Activated CD4-positive, alpha-beta T cell treated with anti-CD3 and anti-CD28 coated beads for 36 hours (primary cell): ENCODE results near the gene POLD3. TPM values are rescaled to one million over a fixed set of nuclear protein-coding genes. Genes with fewer than 3 reads are reported as not detected.

Experiments
- ATAC-seq: fragments of 200-7000 bp; cut with Tn5 transposase; one replicate; pipeline ENCODE4 v1.10.0; 2021; ENCODE audit warnings: mild to moderate bottlenecking, moderate library complexity
- CTCF ChIA-PET: fragments of 350-600 bp; sonication (Branson Sonifier 250); formaldehyde crosslinking; loops from one replicate; lab custom pipeline; 2021; ENCODE audit warnings: antibody characterized with exemption; lab: Charles Lee
- POLR2A ChIA-PET: fragments of 350-600 bp; sonication (Branson Sonifier 250); formaldehyde crosslinking; loops from one replicate; lab custom pipeline; 2021; ENCODE audit warnings: antibody characterized with exemption, inconsistent platforms; lab: Charles Lee
- DNase-seq: peaks from one replicate; pipeline ENCODE4 v3.0.0-alpha.2; 2020
- H3K27ac Mint-ChIP-seq: one replicate; pipeline ENCODE4 v1.8.0; 2021; ENCODE audit warnings: mixed read lengths
- H3K27me3 Mint-ChIP-seq: one replicate; pipeline ENCODE4 v1.8.0; 2021; ENCODE audit warnings: mixed read lengths
- H3K36me3 Mint-ChIP-seq: one replicate; pipeline ENCODE4 v1.8.0; 2021; ENCODE audit warnings: low read depth, mixed read lengths
- H3K4me1 Mint-ChIP-seq: one replicate; pipeline ENCODE4 v1.8.0; 2021; ENCODE audit warnings: mixed read lengths
- H3K4me3 Mint-ChIP-seq: one replicate; pipeline ENCODE4 v1.8.0; 2021; ENCODE audit warnings: mild to moderate bottlenecking, moderate library complexity, mixed read lengths
- H3K9me3 Mint-ChIP-seq: one replicate; pipeline ENCODE4 v1.8.0; 2021; ENCODE audit warnings: low read depth, mixed read lengths
- intact Hi-C, 2 experiments: fragments of 100-400 bp; cut with DNase I in 1 of 2; cut with micrococcal nuclease in 1 of 2; formaldehyde crosslinking; loops; one replicate each; pipeline versions ENCODE4 v1.14.2 to v1.15.1; 2022 to 2024; cut with DNase I, micrococcal nuclease
- total RNA-seq, 2 experiments: library from RNA; stranded (reverse); gene quantifications; one replicate each; pipeline ENCODE4 v1.2.3, GENCODE V29; 2021

POLD3 gene
- total RNA-seq, 2 experiments from 2014 or later: 70.0 to 79.8 TPM

- Mint-ChIP-seq H3K27ac (no peak overlapping the region), H3K9me3 (no peaks in the 10 kb centered on the region), H3K27me3 (no peaks in the 10 kb centered on the region), H3K36me3 (peaks cover 75% of the 10 kb centered on the region), H3K4me3 (no peak overlapping the region), H3K4me1 (peaks cover 14% of the 10 kb centered on the region)
- CTCF ChIA-PET: interaction anchor here (0.7 to 1.2 kb wide), 3 partner anchors 15 to 24 kb away, joined by 3 read pairs; no protein-coding TSS in a partner anchor
- DNase-seq (no peak), ATAC-seq (no peak)
- intact Hi-C loops: no loop called here
- POLR2A ChIA-PET: no interaction called here
Measured at GRCh38 chr11:74638869-74639268, 46.5 kb downstream of the POLD3 start.

- H3K27me3 Mint-ChIP-seq: no peaks in the 10 kb centered on the region
- no peak overlapping the region for H3K4me3 Mint-ChIP-seq
- POLR2A ChIA-PET: no interaction called here
- H3K36me3 Mint-ChIP-seq: peaks cover 75% of the 10 kb centered on the region
- CTCF ChIA-PET: interaction anchor here (0.6 to 0.9 kb wide), 2 partner anchors 25 to 35 kb away, joined by 3 read pairs; no protein-coding TSS in a partner anchor
- no peak overlapping the region for H3K27ac Mint-ChIP-seq
- no peak for DNase-seq
- intact Hi-C loops: no loop called here
- no peak for ATAC-seq
- H3K9me3 Mint-ChIP-seq: no peaks in the 10 kb centered on the region
- H3K4me1 Mint-ChIP-seq: peaks cover 14% of the 10 kb centered on the region
Measured at GRCh38 chr11:74639533-74639932, 47.2 kb downstream of the POLD3 start.

GRCh38 chr11:74641289-74641688 lies 48.9 kb downstream of the POLD3 start:
- no peaks in the 10 kb centered on the region for H3K9me3 Mint-ChIP-seq
- peaks cover 7% of the 10 kb centered on the region for H3K4me1 Mint-ChIP-seq
- intact Hi-C loops: no loop called here
- ATAC-seq: no peak
- DNase-seq: no peak
- ChIA-PET POLR2A (no interaction called here), CTCF (interaction anchor here (1.0 kb wide), 1 partner anchor 291 kb away, joined by 3 read pairs; no protein-coding TSS in a partner anchor)
- no peaks in the 10 kb centered on the region for H3K27me3 Mint-ChIP-seq
- no peak overlapping the region for H3K4me3 Mint-ChIP-seq
- H3K27ac Mint-ChIP-seq: no peak overlapping the region
- peaks cover 63% of the 10 kb centered on the region for H3K36me3 Mint-ChIP-seq

- Mint-ChIP-seq H3K4me3 (no peak overlapping the region), H3K27ac (no peak overlapping the region), H3K4me1 (peaks cover under 1% of the 10 kb centered on the region), H3K9me3 (no peaks in the 10 kb centered on the region), H3K27me3 (no peaks in the 10 kb centered on the region), H3K36me3 (peaks cover 61% of the 10 kb centered on the region)
- no peak for ATAC-seq
- ChIA-PET CTCF (interaction anchor here (1.0 kb wide), 1 partner anchor 292 kb away, joined by 3 read pairs; no protein-coding TSS in a partner anchor), POLR2A (no interaction called here)
- intact Hi-C loops: no loop called here
- DNase-seq: no peak
Measured at GRCh38 chr11:74641905-74642304, 49.5 kb downstream of the POLD3 start.

- H3K4me1 Mint-ChIP-seq: no peaks in the 10 kb centered on the region
- no peaks in the 10 kb centered on the region for H3K27me3 Mint-ChIP-seq
- CTCF ChIA-PET: interaction anchor here (1.4 kb wide), 1 partner anchor 83 kb away, joined by 5 read pairs; no protein-coding TSS in a partner anchor
- no peak for DNase-seq
- POLR2A ChIA-PET: no interaction called here
- intact Hi-C loops: no loop called here
- no peak overlapping the region for H3K27ac Mint-ChIP-seq
- H3K36me3 Mint-ChIP-seq: peaks cover 55% of the 10 kb centered on the region
- no peak overlapping the region for H3K4me3 Mint-ChIP-seq
- no peak for ATAC-seq
- no peaks in the 10 kb centered on the region for H3K9me3 Mint-ChIP-seq
Measured at GRCh38 chr11:74642912-74643311, 50.5 kb downstream of the POLD3 start.

- no peak for DNase-seq
- H3K27ac Mint-ChIP-seq: no peak overlapping the region
- CTCF ChIA-PET: no interaction called here
- peaks cover 52% of the 10 kb centered on the region for H3K36me3 Mint-ChIP-seq
- intact Hi-C loops: no loop called here
- no peaks in the 10 kb centered on the region for H3K4me1 Mint-ChIP-seq
- no peak overlapping the region for H3K4me3 Mint-ChIP-seq
- ATAC-seq: no peak
- H3K27me3 Mint-ChIP-seq: no peaks in the 10 kb centered on the region
- no peaks in the 10 kb centered on the region for H3K9me3 Mint-ChIP-seq
- POLR2A ChIA-PET: no interaction called here
Measured at GRCh38 chr11:74644081-74644480, 51.7 kb downstream of the POLD3 start.

GRCh38 chr11:74646215-74646614 lies 53.8 kb downstream of the POLD3 start:
- Mint-ChIP-seq H3K36me3 (peaks cover 52% of the 10 kb centered on the region), H3K27ac (no peak overlapping the region), H3K4me3 (no peak overlapping the region), H3K9me3 (no peaks in the 10 kb centered on the region), H3K27me3 (no peaks in the 10 kb centered on the region), H3K4me1 (no peaks in the 10 kb centered on the region)
- ATAC-seq (no peak), DNase-seq (no peak)
- POLR2A ChIA-PET: no interaction called here
- CTCF ChIA-PET: interaction anchor here (0.7 kb wide), 1 partner anchor 56 kb away, joined by 3 read pairs; no protein-coding TSS in a partner anchor
- intact Hi-C loops: no loop called here

- H3K4me1 Mint-ChIP-seq: no peaks in the 10 kb centered on the region
- intact Hi-C loops: no loop called here
- H3K4me3 Mint-ChIP-seq: no peak overlapping the region
- CTCF ChIA-PET: interaction anchor here (0.7 kb wide), 1 partner anchor 55 kb away, joined by 3 read pairs; no protein-coding TSS in a partner anchor
- H3K9me3 Mint-ChIP-seq: no peaks in the 10 kb centered on the region
- no peak for DNase-seq
- no peak overlapping the region for H3K27ac Mint-ChIP-seq
- no peaks in the 10 kb centered on the region for H3K27me3 Mint-ChIP-seq
- ATAC-seq: no peak
- peaks cover 51% of the 10 kb centered on the region for H3K36me3 Mint-ChIP-seq
- POLR2A ChIA-PET: no interaction called here
Measured at GRCh38 chr11:74646954-74647353, 54.6 kb downstream of the POLD3 start.

GRCh38 chr11:74647404-74647803 lies 55.0 kb downstream of the POLD3 start:
- Mint-ChIP-seq H3K4me3 (no peak overlapping the region), H3K36me3 (peaks cover 51% of the 10 kb centered on the region), H3K4me1 (no peaks in the 10 kb centered on the region), H3K9me3 (no peaks in the 10 kb centered on the region), H3K27me3 (no peaks in the 10 kb centered on the region), H3K27ac (no peak overlapping the region)
- ChIA-PET POLR2A (no interaction called here), CTCF (no interaction called here)
- no peak for ATAC-seq
- DNase-seq: no peak
- intact Hi-C loops: no loop called here

- POLR2A ChIA-PET: no interaction called here
- H3K36me3 Mint-ChIP-seq: peaks cover 51% of the 10 kb centered on the region
- intact Hi-C loops: no loop called here
- H3K27me3 Mint-ChIP-seq: no peaks in the 10 kb centered on the region
- no peaks in the 10 kb centered on the region for H3K9me3 Mint-ChIP-seq
- H3K27ac Mint-ChIP-seq: no peak overlapping the region
- DNase-seq: no peak
- no peak overlapping the region for H3K4me3 Mint-ChIP-seq
- no peaks in the 10 kb centered on the region for H3K4me1 Mint-ChIP-seq
- ATAC-seq: no peak
- CTCF ChIA-PET: no interaction called here
Measured at GRCh38 chr11:74647831-74648230, 55.4 kb downstream of the POLD3 start.

- H3K4me1 Mint-ChIP-seq: no peaks in the 10 kb centered on the region
- peaks cover 55% of the 10 kb centered on the region for H3K36me3 Mint-ChIP-seq
- no peak overlapping the region for H3K4me3 Mint-ChIP-seq
- DNase-seq (no peak), ATAC-seq (no peak)
- no peaks in the 10 kb centered on the region for H3K9me3 Mint-ChIP-seq
- no peaks in the 10 kb centered on the region for H3K27me3 Mint-ChIP-seq
- H3K27ac Mint-ChIP-seq: no peak overlapping the region
- intact Hi-C loops: no loop called here
- ChIA-PET CTCF (no interaction called here), POLR2A (no interaction called here)
Measured at GRCh38 chr11:74648894-74649293, 56.5 kb downstream of the POLD3 start.

GRCh38 chr11:74650498-74650897 lies 58.1 kb downstream of the POLD3 start:
- peaks cover 56% of the 10 kb centered on the region for H3K36me3 Mint-ChIP-seq
- ChIA-PET CTCF (interaction anchor here (1.4 kb wide), 1 partner anchor 52 kb away, joined by 3 read pairs; no protein-coding TSS in a partner anchor), POLR2A (no interaction called here)
- intact Hi-C loops: no loop called here
- H3K4me1 Mint-ChIP-seq: no peaks in the 10 kb centered on the region
- no peaks in the 10 kb centered on the region for H3K9me3 Mint-ChIP-seq
- no peak overlapping the region for H3K27ac Mint-ChIP-seq
- H3K27me3 Mint-ChIP-seq: no peaks in the 10 kb centered on the region
- H3K4me3 Mint-ChIP-seq: no peak overlapping the region
- ATAC-seq: no peak
- DNase-seq: no peak
